ENCODE data around the gene LARP4B.
A peak's percentile ranks its signal among the peaks of the same experiment; 100 is the strongest.

The LARP4B gene

DNA sequence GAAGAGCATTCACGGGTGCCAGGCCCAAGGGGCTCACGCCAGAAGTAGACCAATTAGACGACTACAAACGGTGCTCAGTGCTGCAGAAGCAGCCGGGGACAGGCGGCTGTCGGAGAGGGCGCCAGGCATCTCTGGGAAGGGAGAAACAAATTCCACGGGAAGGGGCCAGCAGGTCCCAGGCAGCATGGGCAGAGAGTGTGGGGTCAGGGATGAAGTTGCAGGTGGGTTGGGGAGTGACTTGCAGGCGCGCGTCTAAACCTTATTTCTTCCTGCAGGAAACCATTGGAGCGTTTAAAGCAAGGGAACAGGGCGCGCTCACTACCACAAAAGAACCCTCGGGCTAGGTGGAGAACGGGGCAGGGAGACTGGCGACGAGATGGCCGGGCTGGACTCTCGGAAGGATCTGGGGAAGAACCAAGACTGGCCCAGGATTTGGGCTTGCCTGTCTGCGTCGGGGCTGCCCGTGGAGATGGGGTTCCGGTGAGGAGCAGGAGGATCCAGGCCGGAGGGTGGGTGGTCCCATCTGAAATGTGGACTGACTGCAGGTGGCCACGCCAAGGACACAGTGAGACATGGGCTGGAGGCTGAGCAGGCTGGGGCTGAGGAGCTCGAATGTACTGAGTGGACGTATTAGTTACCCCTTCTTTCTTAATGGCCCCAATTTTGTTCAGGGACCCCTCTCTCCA lies 125.7 kb downstream of the LARP4B start:
- DNase-seq = no peak

GRCh38 chr10:804787-805619 lies 126.5 kb downstream of the LARP4B start:
- DNase-seq = no peak

DNA sequence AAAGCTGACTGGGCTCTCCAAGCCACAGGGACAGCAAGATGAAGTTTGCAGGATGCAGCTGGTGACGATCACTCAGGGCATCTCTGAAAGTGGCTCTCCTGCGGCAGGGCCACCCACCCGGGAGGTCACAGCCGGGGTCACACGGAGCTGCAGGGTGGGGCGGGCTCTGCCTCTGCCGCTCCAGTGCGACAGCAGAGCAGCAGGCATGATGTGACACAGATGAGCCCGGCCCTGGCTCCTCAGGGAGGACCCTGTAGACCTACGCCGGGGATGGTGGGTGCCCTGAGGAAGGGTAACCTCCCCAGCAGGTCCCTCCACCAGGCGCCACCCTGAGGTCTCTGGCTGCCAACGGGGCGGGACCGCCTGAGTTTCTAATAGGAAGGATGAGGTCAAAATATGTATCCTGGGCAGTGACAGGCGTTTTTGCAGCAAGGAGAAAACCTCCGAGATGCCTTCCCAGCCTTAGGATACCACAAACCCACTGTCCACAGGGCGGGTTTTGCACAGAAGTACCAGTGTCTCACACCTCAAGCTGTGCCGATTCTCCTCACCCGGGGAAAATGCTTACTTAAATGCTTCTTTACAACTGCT lies 127.2 kb downstream of the LARP4B start:
- no peak for DNase-seq

- no peak for DNase-seq
Observed at GRCh38 chr10:803041-803741, 128.3 kb downstream of the LARP4B start.

DNA sequence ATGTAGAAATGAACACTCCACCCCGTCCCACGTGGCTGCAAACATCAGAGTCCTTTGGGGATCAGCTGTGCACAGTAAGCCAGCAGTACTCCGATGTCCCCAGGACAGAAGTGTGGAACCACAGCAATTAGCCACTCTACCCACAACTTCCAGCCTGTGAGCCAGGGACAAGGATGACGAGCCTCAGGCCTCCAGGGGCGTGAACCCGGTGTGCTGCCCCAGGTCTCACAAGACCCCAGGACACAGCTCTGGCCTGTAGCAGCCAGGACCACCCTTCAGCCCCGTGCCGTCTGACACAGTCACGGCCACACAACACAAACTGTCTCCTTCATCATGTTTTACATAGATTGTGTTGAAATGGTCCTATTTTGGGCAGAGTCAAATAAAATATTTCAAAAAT lies 129.0 kb downstream of the LARP4B start:
- DNase-seq = no peak

DNA sequence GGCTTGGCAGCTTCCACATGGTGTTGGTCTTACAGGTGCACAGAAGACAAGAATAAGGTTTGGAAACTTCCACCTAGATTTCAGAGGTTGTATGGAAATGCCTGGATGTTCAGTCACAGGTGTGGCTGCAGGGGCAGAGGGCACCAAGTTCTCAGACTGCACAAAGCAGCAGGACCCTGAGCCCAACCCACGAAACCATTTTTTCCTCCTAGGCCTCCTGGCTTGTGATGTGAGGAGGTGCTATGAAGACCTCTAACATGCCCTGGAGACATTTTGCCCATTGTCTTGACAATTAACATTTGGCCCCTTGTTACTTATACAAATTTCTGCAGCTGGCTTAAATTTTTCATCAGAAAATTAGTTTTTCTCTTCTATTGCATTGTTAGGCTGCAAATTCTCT lies 134.3 kb downstream of the LARP4B start:
- no peak for DNase-seq

- no peak for DNase-seq
Observed at GRCh38 chr10:796233-796632, 135.3 kb downstream of the LARP4B start.

DNA sequence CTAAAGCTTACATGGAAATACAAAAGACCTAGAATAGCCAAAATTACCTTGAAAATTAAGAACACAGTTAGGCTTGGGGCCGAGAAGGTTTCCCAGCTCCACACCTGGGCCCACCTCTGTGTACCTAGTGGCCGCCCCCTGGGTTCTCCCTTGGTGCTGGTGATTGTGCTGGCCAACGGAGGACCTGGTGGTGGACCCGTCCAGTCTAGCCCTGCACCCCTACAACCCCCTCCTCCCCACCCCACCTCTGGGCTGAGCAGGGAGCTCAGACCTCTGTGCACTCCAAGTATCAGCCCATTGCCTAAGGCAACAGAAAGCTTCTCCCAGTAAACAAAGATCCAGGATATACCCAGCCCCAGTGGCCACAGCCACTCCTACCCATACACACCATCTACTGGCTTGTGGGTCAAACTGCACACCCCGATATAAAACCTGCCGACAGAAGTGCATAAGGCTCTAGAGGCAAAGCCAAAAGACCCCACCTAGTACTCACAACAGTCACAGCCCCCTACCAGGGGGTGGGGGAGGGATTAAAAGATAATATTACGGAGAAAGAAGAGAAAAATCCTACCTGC lies 137.0 kb downstream of the LARP4B start:
- no peak for DNase-seq

GRCh38 chr10:792792-793100 lies 138.8 kb downstream of the LARP4B start:
- peak; percentile 42 for DNase-seq

DNA sequence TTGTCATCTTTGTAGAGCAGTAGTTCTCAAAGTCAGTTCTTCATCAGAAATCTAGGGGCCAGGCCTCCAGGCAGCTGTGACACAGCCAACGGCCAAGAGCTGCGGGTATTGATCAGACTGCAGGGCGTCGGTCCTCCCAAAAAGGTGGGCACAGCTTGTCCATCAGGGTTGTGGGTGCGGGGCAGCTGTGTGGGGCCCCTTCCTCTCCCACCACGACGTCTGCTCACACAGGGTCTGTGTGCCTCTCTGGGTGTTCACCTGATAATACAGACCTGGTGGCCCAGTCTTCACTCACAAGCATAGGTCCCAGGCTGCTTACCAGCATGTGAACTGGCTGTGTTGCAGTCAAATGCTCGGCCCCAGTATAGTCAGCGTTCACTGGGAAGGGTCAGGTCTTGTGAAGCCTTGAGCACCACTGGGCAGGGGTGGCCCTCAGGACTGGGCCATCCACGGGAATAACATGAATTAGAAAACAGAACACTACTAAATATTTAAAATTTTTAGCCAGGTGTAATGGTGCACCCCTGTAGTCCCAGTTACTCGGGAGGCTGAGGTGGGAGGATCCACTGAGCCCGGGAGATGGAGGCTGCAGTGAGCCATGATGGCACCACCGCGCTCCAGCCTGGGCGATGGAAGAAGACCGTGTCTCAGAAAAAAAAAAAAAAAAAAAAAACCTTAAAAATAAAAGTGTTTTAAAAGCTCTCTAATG lies 139.3 kb downstream of the LARP4B start:
- DNase-seq = no peak

- DNase-seq = no peak
Observed at GRCh38 chr10:791639-792038, 139.9 kb downstream of the LARP4B start.

GRCh38 chr10:790821-791551 lies 140.5 kb downstream of the LARP4B start:
- no peak for DNase-seq

GRCh38 chr10:789831-790701 lies 141.4 kb downstream of the LARP4B start:
- no peak for DNase-seq

DNA sequence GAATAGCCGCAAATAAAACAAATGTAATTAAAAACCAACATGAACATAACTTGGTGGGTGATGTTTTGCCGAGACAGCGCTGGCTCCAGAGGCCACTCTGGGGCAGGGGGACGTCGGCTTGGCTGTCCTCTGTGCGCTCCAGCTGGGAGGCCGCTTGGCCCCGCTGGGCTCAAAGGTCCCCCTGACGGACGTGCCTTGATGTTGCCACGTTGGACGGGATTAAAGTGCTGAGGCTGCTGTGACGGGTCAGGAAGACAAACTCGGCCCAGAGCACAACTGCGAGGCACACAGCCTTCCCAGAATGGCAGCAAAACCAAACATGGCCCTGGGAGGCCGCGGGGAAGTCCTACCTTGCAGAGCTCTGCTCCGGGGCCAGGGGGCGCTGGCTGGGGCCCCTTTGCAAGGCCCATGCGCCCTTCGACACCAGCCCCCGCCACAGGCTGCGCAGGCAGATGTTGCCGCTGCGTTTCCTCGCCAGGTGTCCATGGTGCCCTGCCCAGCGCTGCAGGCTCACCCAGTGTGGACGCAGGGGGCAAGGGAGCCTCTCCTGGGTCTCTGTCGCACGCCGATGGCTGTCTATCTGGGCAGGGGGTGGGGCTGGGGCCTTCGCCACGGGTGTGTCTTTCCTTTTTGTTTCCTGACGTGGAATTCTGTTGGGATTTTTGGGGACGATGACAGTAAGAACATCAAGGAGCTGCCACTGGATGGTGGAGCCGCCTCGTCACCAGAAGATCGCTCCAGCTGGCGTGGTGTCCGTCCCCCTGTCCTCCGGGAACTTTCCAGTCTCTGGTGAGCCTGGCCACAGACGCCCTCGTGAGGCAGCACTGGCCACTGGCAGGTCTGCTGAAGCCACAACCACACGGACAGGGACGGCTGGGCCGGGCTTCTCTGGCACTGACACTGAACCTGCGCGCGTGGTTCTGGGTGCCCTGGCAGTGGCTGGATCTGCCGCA lies 142.4 kb downstream of the LARP4B start:
- DNase-seq = peak; percentile 69

GRCh38 chr10:787933-788651 lies 143.4 kb downstream of the LARP4B start:
- peak; percentile 74 for DNase-seq

DNA sequence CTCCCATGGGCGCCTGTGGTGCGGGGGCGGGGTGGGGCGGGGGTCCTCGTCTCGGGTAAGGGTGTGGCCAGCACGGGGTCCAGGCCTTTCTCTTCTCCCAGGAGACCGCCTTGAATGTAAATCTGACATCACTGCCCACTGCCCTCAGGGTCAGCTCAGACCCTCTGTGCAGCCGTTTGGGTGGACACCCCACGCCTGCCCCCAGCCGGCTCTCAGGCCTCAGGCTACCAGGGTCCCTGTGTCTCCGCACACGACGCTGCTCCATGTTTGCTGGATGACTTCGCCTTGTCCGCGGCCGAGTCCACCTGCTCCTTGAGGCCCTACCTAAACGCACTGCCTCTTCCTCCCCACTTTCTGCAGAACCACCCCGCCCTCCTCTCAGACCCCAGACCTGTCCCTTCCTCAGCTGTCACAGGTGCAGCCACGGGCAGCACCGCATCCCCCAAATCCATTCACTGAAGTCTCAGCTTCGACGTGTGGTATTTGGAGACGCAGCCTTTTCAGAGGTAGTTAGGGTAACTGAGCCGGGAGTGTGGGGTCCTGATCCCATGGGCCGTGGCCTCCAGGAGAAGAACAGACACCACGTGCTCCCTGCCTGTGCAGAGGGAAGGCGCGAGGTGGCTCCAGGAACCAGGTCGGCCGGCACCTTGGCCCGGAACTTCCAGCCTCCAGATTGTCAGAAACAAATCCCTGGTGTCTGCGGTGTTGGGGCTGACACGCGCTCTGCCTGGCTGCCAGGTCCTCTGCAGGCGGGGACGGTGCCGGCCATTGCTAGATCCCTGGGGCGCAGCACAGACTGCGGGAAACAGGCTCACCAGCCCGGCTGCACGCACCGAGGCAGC lies 144.7 kb downstream of the LARP4B start:
- no peak for DNase-seq

GRCh38 chr10:785861-786214 lies 145.7 kb downstream of the LARP4B start:
- DNase-seq = no peak
